HG03159 (cell line): ENCODE measurements around the gene PNO1.
"Not testable (repeated sequence)": the region's sequence is repeated elsewhere in the genome, so short reads cannot be mapped to it uniquely, and the experiment has no call there.

Experiments used
- ATAC-seq: cut with Tn5 transposase; IDR thresholded peaks from one replicate; pipeline ENCODE4 v1.9.1; 2021; ENCODE audit warnings: mild to moderate bottlenecking, moderate library complexity; ENCODE audit not compliant: unreplicated experiment

PNO1 gene

DNA sequence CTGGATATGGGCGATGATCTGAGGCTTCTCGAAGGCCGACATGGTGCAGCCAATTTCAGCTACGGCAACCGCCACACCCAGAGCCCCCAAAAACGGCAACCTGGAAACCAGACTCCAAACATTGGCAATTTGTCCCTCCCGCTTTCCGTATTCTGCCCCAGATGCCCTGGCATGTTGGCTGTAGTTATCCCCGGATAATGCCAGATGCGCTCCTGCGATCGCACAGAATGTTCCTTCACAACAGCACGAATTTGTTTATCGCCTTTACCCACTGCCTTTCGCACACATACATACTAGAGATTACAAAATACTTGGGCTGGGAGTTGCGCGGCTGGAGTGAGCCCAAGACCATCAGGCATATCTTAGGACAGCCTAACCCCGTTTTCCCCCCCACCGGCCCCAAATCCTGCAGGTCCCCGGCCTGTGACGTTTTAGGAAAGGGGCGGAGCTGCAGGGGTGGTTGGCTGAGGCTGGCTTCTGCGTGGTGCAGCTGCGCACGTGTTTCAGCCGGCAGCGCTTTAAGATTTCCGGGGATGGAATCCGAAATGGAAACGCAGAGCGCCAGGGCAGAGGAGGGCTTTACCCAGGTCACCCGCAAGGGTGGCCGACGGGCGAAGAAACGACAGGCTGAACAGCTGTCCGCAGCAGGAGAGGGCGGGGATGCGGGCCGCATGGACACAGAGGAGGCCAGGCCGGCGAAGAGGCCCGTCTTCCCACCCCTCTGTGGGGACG lies at the start of gene PNO1:
PNO1 (plus strand) TSS at position 487 of the 732 bp plus-strand sequence; CDS start at position 534, 47 bp downstream.
- ATAC-seq, result peak; percentile 90

DNA sequence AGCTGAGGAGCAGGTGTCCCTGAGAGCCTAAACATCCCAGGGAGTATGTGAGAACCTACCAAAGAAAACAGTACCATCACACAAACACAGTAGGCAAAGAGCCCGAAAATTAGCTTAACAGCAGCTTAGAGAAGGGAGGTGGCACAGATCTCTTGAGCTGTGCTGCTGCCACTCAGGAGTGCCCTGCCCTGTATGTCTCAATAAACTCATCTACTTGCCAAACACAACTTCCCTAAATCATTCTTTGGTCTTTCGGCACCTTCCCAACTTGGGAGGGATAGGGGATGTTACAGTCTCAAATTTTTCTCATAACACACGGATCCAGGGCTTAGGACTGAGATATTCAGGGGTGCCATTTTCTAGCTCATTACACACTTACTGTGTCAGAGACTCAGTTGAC lies 49.6 kb upstream of the PNO1 start:
- no peak for ATAC-seq

DNA sequence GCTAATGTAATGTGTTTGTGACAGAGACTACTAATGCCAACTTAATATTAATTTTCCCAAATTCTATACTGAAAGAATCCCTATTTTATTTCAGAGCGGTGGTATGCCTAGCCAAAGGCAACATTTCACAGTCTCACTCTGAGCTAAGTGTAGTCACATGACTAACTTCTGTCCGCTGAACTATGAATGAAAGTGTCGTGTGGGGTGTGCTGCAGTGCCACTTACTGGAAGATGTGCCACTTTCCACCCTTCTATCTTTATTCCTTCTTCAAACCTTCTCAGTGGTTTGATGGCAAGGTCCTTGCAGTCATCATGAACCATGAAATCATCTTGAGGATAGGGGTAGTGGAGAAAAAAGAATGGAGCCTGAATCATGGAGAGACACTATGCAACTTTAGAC lies 47.6 kb upstream of the PNO1 start:
- ATAC-seq, result no peak

DNA sequence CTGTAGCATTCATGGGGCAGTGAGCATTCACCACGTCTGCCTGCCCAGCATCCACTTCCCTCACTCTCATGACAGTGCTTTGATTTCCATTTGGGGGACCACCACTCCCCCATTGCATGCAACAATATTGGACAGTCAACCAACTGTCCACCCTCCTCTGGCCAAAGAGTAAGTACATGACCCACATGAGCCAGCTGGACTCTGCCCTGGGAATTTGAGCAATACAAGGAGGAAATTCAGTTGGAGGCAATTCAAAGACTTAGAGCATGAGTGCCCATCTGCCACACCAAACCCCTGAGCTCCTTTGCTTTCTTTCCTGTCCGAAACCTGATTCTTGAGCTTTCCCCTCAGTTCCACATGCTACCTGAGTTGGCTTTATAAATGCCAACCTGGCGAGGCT lies 41.7 kb upstream of the PNO1 start:
- no peak for ATAC-seq

DNA sequence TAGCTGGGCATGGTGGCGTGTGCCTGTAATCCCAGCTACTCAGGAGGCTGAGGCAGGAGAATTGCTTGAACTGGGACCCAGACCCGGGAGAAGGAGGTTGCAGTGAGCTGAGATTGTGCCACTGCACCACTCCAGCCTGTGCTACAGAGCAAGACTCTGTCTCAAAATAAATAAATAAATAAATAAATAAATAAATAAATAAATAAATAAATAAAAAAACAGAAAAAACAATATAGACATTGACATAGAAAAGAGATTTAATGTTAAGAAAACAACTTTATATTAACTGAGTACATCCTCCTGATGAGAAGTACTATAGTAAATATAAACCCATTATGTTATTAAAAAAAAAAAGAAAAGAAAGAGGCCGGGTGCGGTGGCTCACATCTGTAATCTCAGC lies 39.8 kb upstream of the PNO1 start:
- not testable (repeated sequence) for ATAC-seq

DNA sequence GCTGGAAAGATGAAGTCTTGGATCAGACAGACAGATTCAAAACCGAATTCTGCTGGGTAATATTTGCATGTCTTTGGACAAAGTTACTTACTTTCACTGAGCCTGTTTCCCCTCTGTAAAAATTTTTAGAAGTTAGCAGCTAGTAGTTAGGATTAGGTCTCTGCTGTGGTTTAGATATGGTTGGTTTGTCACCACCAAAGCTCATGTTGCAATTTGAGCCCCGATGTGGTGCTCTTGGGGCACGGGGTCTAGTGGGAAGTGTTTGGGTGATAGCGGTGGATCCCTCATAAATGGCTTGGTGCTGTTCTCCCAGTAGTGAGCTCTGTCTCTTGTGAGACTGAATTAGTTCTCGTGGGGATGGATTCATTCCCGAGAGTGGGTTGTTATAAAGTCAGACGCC lies 38.9 kb upstream of the PNO1 start:
- ATAC-seq, result no peak

DNA sequence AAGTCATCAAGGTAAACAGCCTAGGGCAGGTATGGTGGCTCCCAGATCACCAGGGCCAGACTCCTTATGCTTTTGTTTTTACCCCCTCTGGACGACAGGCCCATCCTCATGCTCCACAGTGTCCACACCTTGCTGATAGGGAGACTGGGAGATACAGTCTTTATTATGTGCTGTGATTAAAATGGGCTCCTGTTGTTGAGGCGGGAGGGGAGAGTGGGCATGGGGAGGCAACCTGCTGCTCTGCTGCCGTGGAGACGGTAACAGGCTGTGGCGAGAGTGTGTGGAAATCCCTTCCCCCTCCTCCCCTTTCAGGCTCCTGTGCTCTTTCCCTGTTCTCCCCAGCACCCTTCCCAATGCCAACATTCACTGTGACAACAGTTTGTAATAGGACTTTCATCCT lies 38.2 kb upstream of the PNO1 start:
- no peak for ATAC-seq

DNA sequence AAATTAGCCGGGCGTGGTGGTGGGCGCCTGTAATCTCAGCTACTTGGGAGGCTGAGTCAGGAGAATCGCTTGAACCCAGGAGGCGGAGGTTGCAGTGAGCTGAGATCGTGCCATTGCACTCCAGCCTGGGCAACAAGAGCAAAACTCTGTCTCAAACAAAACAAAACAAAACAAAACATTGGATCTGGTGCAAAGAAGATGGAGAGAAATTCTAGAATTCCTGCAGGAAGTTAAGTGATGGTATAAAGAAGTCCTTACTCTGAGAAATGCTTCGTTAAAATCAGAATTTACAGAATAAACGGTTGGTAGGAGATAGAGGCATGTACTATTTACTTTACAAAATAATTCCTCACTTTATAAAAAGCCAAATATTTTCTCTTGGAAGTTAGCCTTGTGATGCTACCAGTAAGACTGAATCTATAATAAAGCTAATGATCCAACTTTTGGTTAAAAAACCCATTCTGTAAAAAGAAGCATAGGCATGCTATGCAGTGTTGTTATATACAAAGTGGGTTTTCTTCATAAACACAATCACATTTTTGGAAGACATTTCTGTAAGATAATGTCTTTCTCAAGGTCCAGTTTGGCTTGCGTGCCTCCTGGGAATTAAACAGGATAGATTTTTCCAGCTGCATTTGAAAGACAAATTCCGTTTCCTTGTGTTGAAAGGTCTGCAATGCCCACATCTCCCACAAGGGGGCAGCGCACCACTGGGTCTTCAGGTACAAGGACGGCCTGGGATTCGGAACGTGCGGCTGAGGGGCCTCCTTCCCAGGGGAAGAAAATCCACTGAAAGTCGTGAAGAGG lies 35.6 kb upstream of the PNO1 start:
- ATAC-seq, result no peak

DNA sequence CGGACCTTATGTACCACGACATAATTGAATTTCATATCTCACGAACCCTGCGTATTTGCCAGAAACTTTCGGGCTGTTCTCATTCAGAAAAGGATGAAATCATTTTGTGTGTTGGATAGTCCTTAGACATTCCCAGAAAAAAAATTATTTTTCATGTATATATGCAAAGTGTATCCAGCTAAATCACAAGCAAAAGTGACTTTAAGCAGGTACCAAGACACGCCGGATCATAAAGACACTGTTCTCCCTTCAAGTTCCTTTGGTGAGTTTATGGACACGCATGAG lies 35.1 kb upstream of the PNO1 start:
- ATAC-seq, result no peak

DNA sequence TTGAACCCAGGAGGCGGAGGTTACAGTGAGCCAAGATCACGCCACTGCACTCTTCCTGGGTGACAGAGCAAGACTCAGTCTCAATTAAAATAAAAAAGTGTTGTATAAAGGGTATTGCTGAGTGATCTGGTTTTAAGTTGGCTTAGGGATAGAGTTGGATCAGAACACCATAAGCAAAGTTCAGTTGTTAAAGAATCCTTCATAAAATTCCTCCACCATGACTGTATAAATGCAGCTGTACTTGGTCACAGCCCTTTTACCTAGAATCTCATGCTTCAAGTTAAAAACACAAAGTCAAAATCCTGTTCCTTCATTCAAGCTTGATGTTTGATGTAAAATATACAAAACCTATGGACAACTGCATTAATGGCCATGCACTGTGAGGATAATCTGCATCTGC lies 33.4 kb upstream of the PNO1 start:
- ATAC-seq, result no peak

DNA sequence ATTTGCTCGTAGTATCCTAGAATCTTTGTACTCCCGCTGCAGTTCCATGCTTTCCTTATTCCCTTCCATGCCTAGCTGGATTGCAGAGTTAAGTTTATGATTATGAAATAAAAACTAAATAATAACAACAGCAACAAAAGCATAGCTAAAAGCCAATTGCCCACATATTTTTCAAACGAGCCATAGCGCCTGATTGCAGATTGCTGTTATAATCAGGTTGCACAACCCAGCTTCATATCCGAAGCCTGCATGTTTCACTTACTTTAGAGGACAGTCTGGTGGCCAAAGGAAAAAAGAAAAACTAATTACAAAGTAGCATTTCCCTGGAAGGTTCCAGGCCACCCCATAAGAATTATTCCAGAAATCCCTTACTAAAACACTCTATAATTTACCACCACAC lies 31.9 kb upstream of the PNO1 start:
- ATAC-seq, result no peak

DNA sequence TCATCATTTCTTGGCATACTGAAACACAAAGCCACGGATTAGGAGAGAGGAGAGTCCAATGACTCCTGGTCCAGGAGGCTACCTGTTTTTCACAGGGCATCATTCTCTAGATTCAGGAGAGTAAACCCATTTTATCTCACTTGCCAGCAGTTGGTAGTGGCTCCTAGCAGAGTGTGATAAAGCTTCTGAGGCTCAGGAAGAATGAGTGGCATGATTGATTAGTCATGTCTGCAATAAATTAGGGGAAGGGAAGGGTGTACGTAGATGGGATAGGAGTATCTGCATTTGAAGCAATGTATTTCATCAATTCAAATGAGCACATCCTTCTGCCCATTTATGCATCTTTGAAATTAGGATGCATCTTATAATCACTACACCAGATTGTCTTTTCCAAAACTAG lies 31.1 kb upstream of the PNO1 start:
- no peak for ATAC-seq

DNA sequence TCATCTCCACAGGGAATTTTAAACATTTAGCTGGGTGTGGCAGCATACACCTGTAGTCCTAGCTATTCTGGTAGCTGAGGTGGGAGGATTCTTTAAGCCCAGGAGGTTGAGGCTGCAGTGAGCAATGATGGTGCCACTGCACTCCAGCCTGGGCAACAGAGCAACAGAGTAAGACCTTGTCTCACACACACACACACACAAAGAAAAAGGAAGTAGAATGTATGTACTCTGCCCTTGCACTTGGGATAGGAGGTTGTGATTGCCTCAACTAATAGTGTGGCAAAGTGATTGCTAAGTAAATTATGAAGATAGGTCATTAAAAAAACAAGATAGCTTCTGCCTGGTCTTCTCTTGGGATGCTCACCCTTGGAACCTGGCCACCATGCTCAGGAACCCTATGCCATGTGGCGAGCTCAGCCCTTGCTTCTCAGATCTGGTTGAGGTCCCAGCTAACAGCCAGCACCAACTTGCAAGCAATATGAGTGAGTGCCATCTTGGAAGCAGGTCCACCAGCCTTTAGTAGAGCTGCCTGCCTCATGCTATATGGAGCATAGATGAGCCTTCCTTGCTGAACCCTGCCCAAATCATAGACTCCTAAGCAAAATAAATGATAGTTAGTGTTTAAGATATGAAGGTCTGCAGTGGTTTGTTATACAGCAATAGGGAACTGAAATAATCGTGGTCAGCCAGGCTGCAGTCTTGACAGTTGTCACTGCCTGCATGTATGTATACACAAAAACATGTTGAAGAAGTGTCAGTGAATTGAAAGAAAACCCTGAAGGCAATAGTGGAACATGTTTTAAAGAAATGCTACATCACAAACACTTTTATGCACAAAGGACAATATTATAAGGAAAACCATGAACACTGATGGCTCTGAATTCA lies 30.1 kb upstream of the PNO1 start:
- ATAC-seq, result peak; percentile 86

DNA sequence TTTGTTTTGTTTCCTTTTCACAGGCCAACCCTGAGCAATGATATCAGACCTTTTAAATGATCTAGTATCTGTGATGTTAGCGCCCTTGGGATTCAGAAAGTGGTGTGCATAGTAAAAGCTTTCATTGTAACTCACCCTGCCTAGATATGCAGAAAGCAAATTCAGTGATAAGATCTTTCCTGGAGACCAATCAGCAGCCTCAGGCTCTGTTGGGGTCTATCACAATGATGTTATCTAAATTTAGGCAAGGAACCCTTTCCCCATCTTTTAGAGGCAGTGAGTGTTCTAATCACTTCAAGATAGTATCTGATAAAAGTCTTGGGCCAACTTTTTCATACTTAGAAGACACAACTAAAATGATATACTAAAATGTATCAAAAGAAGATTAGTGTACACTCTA lies 23.6 kb upstream of the PNO1 start:
- ATAC-seq, result no peak

DNA sequence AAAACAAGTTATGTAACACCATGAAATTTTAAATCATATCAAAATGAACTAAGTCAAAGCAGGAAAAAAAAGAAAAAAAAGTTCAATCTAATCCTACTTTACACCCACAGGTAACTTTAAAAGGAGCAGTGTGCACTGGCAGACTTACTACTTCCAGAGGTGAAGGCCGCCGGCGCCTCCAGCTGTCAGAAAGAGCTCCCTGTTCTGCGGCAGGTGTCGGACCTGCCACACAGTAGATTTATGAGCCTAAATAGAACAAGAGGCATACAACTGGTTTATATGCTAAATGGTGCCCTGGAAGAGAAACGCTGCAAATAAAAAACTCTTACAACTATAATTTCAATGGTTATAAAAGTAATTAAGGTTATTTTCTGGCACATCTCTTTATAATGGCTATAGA lies 23.1 kb upstream of the PNO1 start:
- no peak for ATAC-seq

DNA sequence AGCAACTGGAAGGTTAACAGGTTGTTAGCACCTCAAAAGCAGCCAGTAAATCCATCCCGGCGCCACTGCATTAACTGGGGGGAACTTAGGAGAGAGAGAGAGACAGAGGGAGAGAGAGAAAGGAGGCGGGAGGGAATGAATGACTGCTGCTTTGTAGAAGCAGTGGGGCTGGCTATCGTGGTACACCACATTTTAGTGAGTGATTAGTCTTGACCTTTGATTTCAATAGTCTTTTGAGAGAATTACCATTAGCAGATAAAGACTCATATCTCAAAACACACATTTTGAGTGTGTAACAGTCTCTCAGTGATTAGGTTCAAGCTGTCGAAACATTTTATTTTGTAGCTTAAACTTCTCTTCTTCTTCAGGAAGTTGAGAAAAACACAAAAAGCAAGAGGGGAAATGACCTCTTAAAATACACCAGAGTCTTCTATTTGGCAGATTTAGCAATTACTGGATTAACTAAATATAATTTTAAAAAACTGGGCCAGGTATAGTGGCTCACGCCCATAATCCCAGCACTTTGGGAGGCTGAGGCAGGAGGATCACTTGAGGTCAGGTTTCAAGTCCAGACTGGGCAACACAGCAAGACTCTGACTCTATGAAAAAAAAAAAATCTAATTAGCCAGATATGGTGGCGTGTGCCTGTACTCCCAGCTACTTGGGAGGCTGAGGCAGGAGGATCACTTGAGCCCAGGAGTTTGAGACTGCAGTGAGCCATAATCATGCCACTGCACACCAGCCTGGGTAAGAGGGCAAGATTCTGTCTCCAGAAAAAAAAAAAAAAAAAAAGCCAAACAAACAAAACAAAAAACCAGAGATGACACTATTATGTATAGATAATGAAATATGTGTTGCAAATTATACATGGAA lies 22.0 kb upstream of the PNO1 start:
- ATAC-seq, result no peak

DNA sequence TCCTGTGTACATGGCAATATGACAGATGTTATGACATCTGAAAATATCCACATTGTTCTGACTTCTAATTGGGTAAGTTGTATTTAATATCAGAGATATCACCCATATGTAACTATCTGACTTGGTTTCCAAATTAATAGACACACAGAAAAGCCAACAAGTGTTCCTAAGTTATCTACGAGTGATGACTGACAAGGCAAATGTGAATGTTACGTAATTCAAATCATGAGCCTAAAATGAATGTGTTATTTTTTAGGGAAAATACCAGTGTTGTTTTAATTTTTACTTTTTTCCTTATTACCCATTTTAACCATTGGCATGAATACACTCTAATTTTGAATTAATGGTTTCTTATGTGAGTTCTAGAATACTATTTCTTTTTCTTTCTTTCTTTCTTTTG lies 15.8 kb upstream of the PNO1 start:
- ATAC-seq, result no peak

DNA sequence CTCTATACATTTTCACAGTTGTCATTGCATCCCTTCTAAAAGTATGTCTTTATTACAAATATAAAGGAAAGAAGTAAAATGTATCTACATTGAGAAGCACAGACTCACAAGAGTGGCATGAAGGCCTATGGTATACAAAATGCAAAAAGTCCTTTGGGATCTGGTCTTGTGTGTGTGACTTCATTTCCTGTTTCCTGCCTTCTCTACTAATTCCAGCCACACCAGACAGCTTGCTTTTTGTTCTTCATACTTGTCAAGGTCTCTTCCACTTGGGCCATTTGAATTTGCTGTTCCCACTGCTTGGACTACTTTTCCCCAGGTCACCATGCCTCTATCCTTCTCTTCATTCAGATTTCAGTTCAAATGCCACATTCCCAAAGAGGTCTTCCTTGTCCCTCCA lies 6.7 kb upstream of the PNO1 start:
- ATAC-seq, result no peak

DNA sequence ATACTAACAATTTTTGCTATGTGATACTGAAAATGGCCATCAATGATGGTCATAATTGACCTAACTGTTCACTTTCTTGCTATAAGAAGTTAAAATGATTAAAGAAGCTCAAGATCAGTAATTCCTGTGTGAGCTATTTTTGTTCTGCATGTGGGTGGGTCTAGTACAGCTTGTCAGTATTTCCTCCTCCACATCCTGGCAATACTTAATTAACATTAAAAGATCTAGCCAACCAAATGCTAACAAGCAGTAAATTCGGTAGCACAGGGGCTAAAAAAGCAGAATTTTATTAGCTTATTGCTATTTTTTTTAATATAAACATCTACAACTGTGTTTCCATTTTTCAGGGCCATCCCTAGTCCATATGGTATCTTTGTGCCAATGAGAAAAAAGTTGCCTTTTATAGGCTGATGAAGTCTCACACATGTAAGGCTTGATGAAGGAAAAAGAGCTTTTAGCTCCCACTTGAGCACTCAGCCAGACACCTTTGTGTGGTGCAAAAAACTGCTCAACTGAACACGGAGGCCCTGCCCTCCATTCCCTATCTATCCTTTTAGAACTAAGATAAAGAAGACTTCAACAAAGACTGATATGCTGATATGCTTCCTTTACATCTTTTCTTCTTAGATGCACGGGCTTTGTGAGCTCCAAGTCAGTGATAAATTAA lies 4.9 kb upstream of the PNO1 start:
- no peak for ATAC-seq

DNA sequence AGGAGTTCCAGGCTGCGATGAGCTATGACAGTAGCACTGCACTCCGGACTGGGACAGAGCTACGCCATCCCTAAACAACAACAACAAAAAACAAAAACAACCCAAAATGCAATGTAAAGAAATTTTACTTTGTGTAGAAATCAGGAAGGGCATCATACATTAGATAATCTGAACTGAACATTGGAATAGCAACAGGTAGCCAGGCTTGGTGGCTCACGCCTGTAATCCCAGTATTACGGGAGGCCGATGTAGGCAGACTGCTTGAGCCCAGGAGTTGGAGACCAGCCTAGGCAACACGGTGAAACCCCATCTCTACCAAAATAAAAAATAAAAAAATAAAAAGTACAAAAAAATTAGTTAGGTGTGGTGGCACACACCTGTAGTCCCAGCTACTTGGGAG lies 2.1 kb upstream of the PNO1 start:
- no peak for ATAC-seq
